ENCODE results near the gene SLC35B2.

SLC35B2 gene

GRCh38 chr6:44278774-44279697 is 21.7 kb upstream of the SLC35B2 start (continued):
- 0 out of 2 replicates have a peak, but pooled peaks have one; percentile 47 for TF ChIP-seq GLIS2 (tag by site-specific recombination; IDR thresholded peaks at IDR 0.05)
- TF ChIP-seq ZNF350 (tag by site-specific recombination; IDR thresholded peaks at IDR 0.05): no peak
- TF ChIP-seq ZNF148 (tag by site-specific recombination; IDR thresholded peaks at IDR 0.05; ENCODE audit: borderline replicate concordance): no peak
- TF ChIP-seq ZNF48 (tag by site-specific recombination; IDR thresholded peaks at IDR 0.05): no peak
- no peak for TF ChIP-seq ZNF473 (tag by site-specific recombination; IDR thresholded peaks at IDR 0.05)
- TF ChIP-seq ZNF843 (tag by site-specific recombination; IDR thresholded peaks at IDR 0.05): no peak
- TF ChIP-seq ZNF660 (tag by site-specific recombination; IDR thresholded peaks at IDR 0.05): peak; percentile 16; the same call in 1 of the 2 replicates
- TF ChIP-seq ZNF391 (tag by site-specific recombination; IDR thresholded peaks at IDR 0.05; ENCODE audit: borderline replicate concordance, low read depth): no peak
- no peak for TF ChIP-seq ZFP37 (tag by site-specific recombination; IDR thresholded peaks at IDR 0.05)
- no peak for TF ChIP-seq ZNF24 (tag by site-specific recombination; IDR thresholded peaks at IDR 0.05)
- TF ChIP-seq KLF8 (tag by site-specific recombination; IDR thresholded peaks at IDR 0.05): no peak
- no peak for TF ChIP-seq REST (tag by site-specific recombination; IDR thresholded peaks at IDR 0.05)
- TF ChIP-seq ZNF19 (tag by site-specific recombination; IDR thresholded peaks at IDR 0.05; ENCODE audit: low read depth): no peak
- no peak for TF ChIP-seq ATF2 (tag by site-specific recombination; IDR thresholded peaks at IDR 0.05; ENCODE audit: low read depth)
- no peak for TF ChIP-seq ZNF518A (tag by site-specific recombination; conservative IDR thresholded peaks at IDR 0.05; ENCODE audit: low read depth)
- no peak for TF ChIP-seq ZNF223 (tag by site-specific recombination; IDR thresholded peaks at IDR 0.05)
- TF ChIP-seq ZNF645 (tag by site-specific recombination; IDR thresholded peaks at IDR 0.05): no peak
- no peak for TF ChIP-seq ZNF571 (tag by site-specific recombination; IDR thresholded peaks at IDR 0.05)
- no peak for TF ChIP-seq ZNF521 (tag by site-specific recombination; IDR thresholded peaks at IDR 0.05)

Data from HEK293 (cell line).